GM19193 (cell line): ENCODE measurements around the gene DCAKD.

ENCODE experiments used
- POLR2A ChIP-seq: IDR thresholded peaks from 4 replicates; pipeline ENCODE4 v1.6.1; 2011; ENCODE audit not compliant: insufficient read depth, insufficient read length; ENCODE audit errors: extremely low read depth

Gene DCAKD

GRCh38 chr17:45086391-45086790, 35.0 kb upstream of the DCAKD start:
- no peak for TF ChIP-seq POLR2A

GRCh38 chr17:45081047-45081703, 29.7 kb upstream of the DCAKD start:
- no peak for TF ChIP-seq POLR2A

GRCh38 chr17:45077643-45078042, 26.2 kb upstream of the DCAKD start:
- TF ChIP-seq POLR2A: no peak

- no peak for TF ChIP-seq POLR2A
These were observed 22.1 kb upstream of the DCAKD start for GRCh38 chr17:45073414-45074070.

GRCh38 chr17:45070809-45071208, 19.4 kb upstream of the DCAKD start:
- no peak for TF ChIP-seq POLR2A

- no peak for TF ChIP-seq POLR2A
These were observed 18.6 kb upstream of the DCAKD start for GRCh38 chr17:45070001-45070400.

- TF ChIP-seq POLR2A: no peak
These were observed 16.2 kb upstream of the DCAKD start for GRCh38 chr17:45067637-45068036.

- TF ChIP-seq POLR2A: no peak
These were observed 11.8 kb upstream of the DCAKD start for GRCh38 chr17:45063198-45063597.

GRCh38 chr17:45061606-45062205, 10.3 kb upstream of the DCAKD start:
- no peak for TF ChIP-seq POLR2A

GRCh38 chr17:45060797-45061605, 9.6 kb upstream of the DCAKD start, which contains the start of gene NMT1:
Gene NMT1, plus strand, starts transcription at chr17:45061317. Its CDS starts 13 bp downstream, at chr17:45061330.
- peak; percentile 94 for TF ChIP-seq POLR2A

GRCh38 chr17:45060382-45060796, 9.0 kb upstream of the DCAKD start:
- no peak for TF ChIP-seq POLR2A

- peak; percentile 55 for TF ChIP-seq POLR2A
These were observed 780 bp upstream of the DCAKD start for GRCh38 chr17:45052052-45052772.

GRCh38 chr17:45050481-45051059, 862 bp downstream of the DCAKD start:
- no peak for TF ChIP-seq POLR2A
